ENCODE measurements around the gene CYTL1. TPM values are rescaled to one million over a fixed set of nuclear protein-coding genes. Genes with fewer than 3 reads are reported as not detected.

CYTL1 gene
- total RNA-seq, 2 experiments from 2014 or later: not detected

DNA sequence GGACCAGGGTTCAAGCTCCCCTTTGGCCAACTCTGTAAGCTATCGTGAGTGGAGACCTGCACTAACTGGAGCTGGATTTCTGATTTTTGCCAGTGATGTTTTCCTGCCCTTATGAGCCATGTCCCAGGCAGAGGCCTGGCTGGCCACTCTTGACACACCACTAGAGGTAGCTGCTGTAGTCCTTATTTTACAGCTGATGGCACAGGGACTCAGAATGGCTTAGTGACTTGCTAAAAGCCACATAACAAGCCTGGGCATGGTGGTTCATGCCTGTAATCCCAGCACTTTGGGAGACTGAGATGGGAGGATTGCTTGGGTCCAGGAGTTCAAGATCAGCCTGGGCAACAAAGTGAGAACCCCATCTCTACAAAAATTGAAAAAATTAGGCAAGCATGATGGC lies 33.4 kb downstream of the CYTL1 start:
- Mint-ChIP-seq H3K4me3 (no peak overlapping the region), H3K9me3 (no peaks in the 10 kb centered on the region), H3K27me3 (no peaks in the 10 kb centered on the region), H3K27ac (no peak overlapping the region), H3K36me3 (ENCODE audit: low read depth) (no peaks in the 10 kb centered on the region), H3K4me1 (ENCODE audit: low read depth) (no peaks in the 10 kb centered on the region)
- ATAC-seq: no peak
- CTCF ChIA-PET: interaction anchor here (0.6 kb wide), 1 partner anchor 544 kb away, joined by 3 read pairs; no protein-coding TSS in a partner anchor
- POLR2A ChIA-PET: no interaction called here
- intact Hi-C loops (cut with micrococcal nuclease): no loop called here
- no peak for TF ChIP-seq CTCF (IDR thresholded peaks at IDR 0.05)
- DNase-seq: no peak

- intact Hi-C loops (cut with micrococcal nuclease): no loop called here
- DNase-seq: no peak
- no peak for ATAC-seq
- Mint-ChIP-seq H3K4me1 (ENCODE audit: low read depth) (no peaks in the 10 kb centered on the region), H3K27me3 (no peaks in the 10 kb centered on the region), H3K27ac (no peak overlapping the region), H3K36me3 (ENCODE audit: low read depth) (no peaks in the 10 kb centered on the region), H3K4me3 (no peak overlapping the region), H3K9me3 (no peaks in the 10 kb centered on the region)
- POLR2A ChIA-PET: no interaction called here
- TF ChIP-seq CTCF (IDR thresholded peaks at IDR 0.05): no peak
- CTCF ChIA-PET: interaction anchor here (0.6 kb wide), 1 partner anchor 545 kb away, joined by 3 read pairs; no protein-coding TSS in a partner anchor
Observed at GRCh38 chr4:4985036-4985435, 34.2 kb downstream of the CYTL1 start.

- no peak for ATAC-seq
- CTCF ChIA-PET: no interaction called here
- POLR2A ChIA-PET: no interaction called here
- no peak overlapping the region for H3K27ac Mint-ChIP-seq
- H3K9me3 Mint-ChIP-seq: no peaks in the 10 kb centered on the region
- no peak overlapping the region for H3K4me3 Mint-ChIP-seq
- TF ChIP-seq CTCF (IDR thresholded peaks at IDR 0.05): no peak
- no peaks in the 10 kb centered on the region for H3K27me3 Mint-ChIP-seq
- H3K36me3 Mint-ChIP-seq (ENCODE audit: low read depth): no peaks in the 10 kb centered on the region
- DNase-seq: no peak
- intact Hi-C loops (cut with micrococcal nuclease): no loop called here
- no peaks in the 10 kb centered on the region for H3K4me1 Mint-ChIP-seq (ENCODE audit: low read depth)
Observed at GRCh38 chr4:4984186-4984585, 35.1 kb downstream of the CYTL1 start.

- no peaks in the 10 kb centered on the region for H3K36me3 Mint-ChIP-seq (ENCODE audit: low read depth)
- no peak for DNase-seq
- no peak overlapping the region for H3K27ac Mint-ChIP-seq
- no peak overlapping the region for H3K4me3 Mint-ChIP-seq
- no peak for TF ChIP-seq CTCF (IDR thresholded peaks at IDR 0.05)
- no peak for ATAC-seq
- CTCF ChIA-PET: no interaction called here
- peaks cover 2% of the 10 kb centered on the region for H3K9me3 Mint-ChIP-seq
- no peaks in the 10 kb centered on the region for H3K4me1 Mint-ChIP-seq (ENCODE audit: low read depth)
- intact Hi-C loops (cut with micrococcal nuclease): no loop called here
- POLR2A ChIA-PET: no interaction called here
- H3K27me3 Mint-ChIP-seq: peaks cover 1% of the 10 kb centered on the region
Observed at GRCh38 chr4:4981827-4982226, 37.4 kb downstream of the CYTL1 start.

DNA sequence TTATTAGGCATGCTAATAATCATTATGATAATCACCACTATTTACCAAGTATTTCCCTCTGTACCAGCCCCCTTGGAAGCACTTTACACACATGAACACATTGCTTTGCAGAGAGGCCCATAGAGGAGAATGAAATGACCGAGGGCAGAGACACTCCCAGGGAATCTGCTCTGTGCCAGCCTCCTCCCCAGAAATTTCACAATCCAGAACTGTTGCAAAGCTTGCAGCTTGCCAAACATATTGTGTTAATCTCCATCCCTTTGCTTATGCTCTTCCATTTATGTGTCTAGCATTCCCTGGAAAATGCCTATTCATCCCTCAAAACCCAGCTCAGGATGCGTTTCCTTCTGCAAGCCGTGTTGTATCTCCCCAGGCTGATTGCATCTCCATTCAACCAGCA lies 37.8 kb downstream of the CYTL1 start:
- ChIA-PET CTCF (no interaction called here), POLR2A (no interaction called here)
- no peak overlapping the region for H3K27ac Mint-ChIP-seq
- DNase-seq: no peak
- peaks cover 2% of the 10 kb centered on the region for H3K9me3 Mint-ChIP-seq
- H3K27me3 Mint-ChIP-seq: peaks cover 1% of the 10 kb centered on the region
- no peak for TF ChIP-seq CTCF (IDR thresholded peaks at IDR 0.05)
- H3K4me1 Mint-ChIP-seq (ENCODE audit: low read depth): no peaks in the 10 kb centered on the region
- intact Hi-C loops (cut with micrococcal nuclease): no loop called here
- ATAC-seq: no peak
- H3K36me3 Mint-ChIP-seq (ENCODE audit: low read depth): no peaks in the 10 kb centered on the region
- H3K4me3 Mint-ChIP-seq: no peak overlapping the region
